Prostate gland (tissue), 2 donors: ENCODE measurements around the gene CTBS.

Experiments used
- POLR2A ChIP-seq: fragments of 450-650 bp; IDR thresholded peaks from one replicate; pipeline ENCODE4 v1.6.1; 2016; ENCODE audit warnings: antibody characterized with exemption, mild to moderate bottlenecking
- POLR2AphosphoS5 ChIP-seq: sonication (generic); formaldehyde crosslinking; IDR thresholded peaks from one replicate; pipeline ENCODE4 v1.6.1; 2017; ENCODE audit warnings: antibody characterized with exemption
- TF ChIP-seq, protein P1 (sequence below), 4 experiments: fragments of 200-600 bp in 2 of 4; fragments of 450-650 bp in 2 of 4; sonication (generic) in 2 of 4; IDR thresholded peaks; 1 replicate in 3 of 4; 2 replicates in 1 of 4; pipeline ENCODE4 v1.5.1; 2016 to 2019; ENCODE audit warnings: antibody characterized with exemption in 4 of 4, mild to moderate bottlenecking in 2 of 4, moderate library complexity in 2 of 4

GRCh38 chr1:84613887-84614286 is 39.6 kb upstream of the CTBS start:
- TF ChIP-seq, protein P1, sequence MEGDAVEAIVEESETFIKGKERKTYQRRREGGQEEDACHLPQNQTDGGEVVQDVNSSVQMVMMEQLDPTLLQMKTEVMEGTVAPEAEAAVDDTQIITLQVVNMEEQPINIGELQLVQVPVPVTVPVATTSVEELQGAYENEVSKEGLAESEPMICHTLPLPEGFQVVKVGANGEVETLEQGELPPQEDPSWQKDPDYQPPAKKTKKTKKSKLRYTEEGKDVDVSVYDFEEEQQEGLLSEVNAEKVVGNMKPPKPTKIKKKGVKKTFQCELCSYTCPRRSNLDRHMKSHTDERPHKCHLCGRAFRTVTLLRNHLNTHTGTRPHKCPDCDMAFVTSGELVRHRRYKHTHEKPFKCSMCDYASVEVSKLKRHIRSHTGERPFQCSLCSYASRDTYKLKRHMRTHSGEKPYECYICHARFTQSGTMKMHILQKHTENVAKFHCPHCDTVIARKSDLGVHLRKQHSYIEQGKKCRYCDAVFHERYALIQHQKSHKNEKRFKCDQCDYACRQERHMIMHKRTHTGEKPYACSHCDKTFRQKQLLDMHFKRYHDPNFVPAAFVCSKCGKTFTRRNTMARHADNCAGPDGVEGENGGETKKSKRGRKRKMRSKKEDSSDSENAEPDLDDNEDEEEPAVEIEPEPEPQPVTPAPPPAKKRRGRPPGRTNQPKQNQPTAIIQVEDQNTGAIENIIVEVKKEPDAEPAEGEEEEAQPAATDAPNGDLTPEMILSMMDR (IDR thresholded peaks at IDR 0.05), result no peak
- TF ChIP-seq POLR2A (no peak), POLR2AphosphoS5 (no peak)
